Mesenchymal stem cell (in vitro differentiated cells and primary cell): ENCODE measurements around the gene TTLL10.

Source experiments
- DNase-seq: peaks from one replicate; pipeline ENCODE4 v3.0.0-alpha.2; 2013
- H2AFZ ChIP-seq: one replicate; pipeline ENCODE4 v1.6.1; 2013; ENCODE audit warnings: low read depth, mild to moderate bottlenecking, control low read depth, inconsistent platforms, low read length, moderate library complexity
- H2AK5ac ChIP-seq: 2 replicates; pipeline ENCODE4 v1.6.1; 2013; ENCODE audit warnings: low read length, moderate library complexity, mild to moderate bottlenecking, inconsistent platforms; ENCODE audit not compliant: severe bottlenecking
- H2BK120ac ChIP-seq: one replicate; pipeline ENCODE4 v1.6.1; 2013; ENCODE audit warnings: low read depth, mild to moderate bottlenecking, inconsistent platforms, low read length, moderate library complexity
- H2BK12ac ChIP-seq, 2 experiments: one replicate each; pipeline ENCODE4 v1.6.1; 2013; ENCODE audit warnings: inconsistent platforms in 2 of 2, low read length in 2 of 2, mild to moderate bottlenecking in 2 of 2, moderate library complexity in 2 of 2, control low read depth in 1 of 2
- H2BK15ac ChIP-seq: one replicate; pipeline ENCODE4 v1.6.1; 2013; ENCODE audit warnings: mild to moderate bottlenecking, low read depth, inconsistent platforms; ENCODE audit not compliant: poor library complexity, severe bottlenecking
- H2BK5ac ChIP-seq: 2 replicates; pipeline ENCODE4 v1.6.1; 2013; ENCODE audit warnings: low read depth, mild to moderate bottlenecking, low read length, control low read depth, inconsistent platforms; ENCODE audit not compliant: poor library complexity, severe bottlenecking
- H3K14ac ChIP-seq, 2 experiments: one replicate each; pipeline ENCODE4 v1.6.1; 2013; ENCODE audit warnings: inconsistent platforms in 2 of 2, low read length in 2 of 2, control low read depth in 1 of 2, mild to moderate bottlenecking in 1 of 2, moderate library complexity in 1 of 2
- H3K18ac ChIP-seq, 2 experiments: one replicate each; pipeline ENCODE4 v1.6.1; 2013; ENCODE audit warnings: inconsistent platforms in 2 of 2, low read length in 2 of 2, control low read depth in 1 of 2, low read depth in 1 of 2, mild to moderate bottlenecking in 1 of 2
- H3K23ac ChIP-seq, 2 experiments: one replicate each; pipeline ENCODE4 v1.6.1; 2013; ENCODE audit warnings: inconsistent platforms in 2 of 2, low read length in 2 of 2, mild to moderate bottlenecking in 2 of 2, moderate library complexity in 2 of 2, control low read depth in 1 of 2
- H3K27ac ChIP-seq: 2 replicates; pipeline ENCODE4 v1.5.1; 2013; ENCODE audit warnings: mild to moderate bottlenecking, moderate library complexity, low read length, control low read depth, inconsistent platforms; ENCODE audit not compliant: poor library complexity, severe bottlenecking
- H3K27me3 ChIP-seq, 2 experiments: 2 replicates each; pipeline versions ENCODE4 v1.6.1 to v1.7.0; 2013; ENCODE audit warnings: low read length in 2 of 2, mild to moderate bottlenecking in 2 of 2, moderate library complexity in 2 of 2, control low read depth in 1 of 2, inconsistent platforms in 1 of 2; ENCODE audit not compliant: control insufficient read depth in 1 of 2, insufficient read depth in 1 of 2
- H3K36me3 ChIP-seq, 2 experiments: 2 replicates each; pipeline versions ENCODE4 v1.6.1 to v1.7.0; 2013; ENCODE audit warnings: low read length in 2 of 2, control low read depth in 1 of 2, inconsistent platforms in 1 of 2, low read depth in 1 of 2, mild to moderate bottlenecking in 1 of 2; ENCODE audit not compliant: insufficient read depth in 2 of 2, control insufficient read depth in 1 of 2
- H3K4ac ChIP-seq, 2 experiments: one replicate each; pipeline ENCODE4 v1.6.1; 2013; ENCODE audit warnings: inconsistent platforms in 2 of 2, low read length in 2 of 2, mild to moderate bottlenecking in 2 of 2, moderate library complexity in 2 of 2, control low read depth in 1 of 2, low read depth in 1 of 2
- H3K4me1 ChIP-seq: 2 replicates; pipeline ENCODE4 v1.6.1; 2013; ENCODE audit warnings: low read depth, low read length, control low read depth; ENCODE audit not compliant: control insufficient read depth, insufficient read depth
- H3K4me2 ChIP-seq: 2 replicates; pipeline ENCODE4 v1.6.1; 2013; ENCODE audit warnings: low read length, mild to moderate bottlenecking, inconsistent platforms; ENCODE audit not compliant: poor library complexity, severe bottlenecking
- H3K4me3 ChIP-seq, 2 experiments: 2 replicates each; pipeline versions ENCODE4 v1.5.1 to v1.7.0; 2013; ENCODE audit warnings: low read length in 2 of 2, mild to moderate bottlenecking in 2 of 2, control low read depth in 1 of 2, low read depth in 1 of 2; ENCODE audit not compliant: insufficient read depth in 1 of 2
- H3K79me1 ChIP-seq: replicated peaks from 2 replicates; pipeline ENCODE4 v1.6.1; 2013; ENCODE audit warnings: mild to moderate bottlenecking, control low read depth, low read length, inconsistent platforms; ENCODE audit not compliant: poor library complexity, severe bottlenecking
- H3K9ac ChIP-seq: 2 replicates; pipeline ENCODE4 v1.7.0; 2013; ENCODE audit warnings: mild to moderate bottlenecking, low read length, moderate library complexity
- H3K9me3 ChIP-seq: 2 replicates; pipeline ENCODE4 v1.7.0; 2013; ENCODE audit warnings: mild to moderate bottlenecking, low read length; ENCODE audit not compliant: control insufficient read depth
- H4K8ac ChIP-seq: one replicate; pipeline ENCODE4 v1.6.1; 2013; ENCODE audit warnings: inconsistent platforms, mild to moderate bottlenecking, low read length, moderate library complexity
- H4K91ac ChIP-seq: one replicate; pipeline ENCODE4 v1.6.1; 2013; ENCODE audit warnings: mild to moderate bottlenecking, low read length, inconsistent platforms
- WGBS: methylation state at CpG from one replicate; pipeline ENCODE4 v1.1.7; 2013; ENCODE audit warnings: mixed read lengths; 5-methylcytosine and 5-hydroxymethylcytosine counted together

Gene TTLL10

DNA sequence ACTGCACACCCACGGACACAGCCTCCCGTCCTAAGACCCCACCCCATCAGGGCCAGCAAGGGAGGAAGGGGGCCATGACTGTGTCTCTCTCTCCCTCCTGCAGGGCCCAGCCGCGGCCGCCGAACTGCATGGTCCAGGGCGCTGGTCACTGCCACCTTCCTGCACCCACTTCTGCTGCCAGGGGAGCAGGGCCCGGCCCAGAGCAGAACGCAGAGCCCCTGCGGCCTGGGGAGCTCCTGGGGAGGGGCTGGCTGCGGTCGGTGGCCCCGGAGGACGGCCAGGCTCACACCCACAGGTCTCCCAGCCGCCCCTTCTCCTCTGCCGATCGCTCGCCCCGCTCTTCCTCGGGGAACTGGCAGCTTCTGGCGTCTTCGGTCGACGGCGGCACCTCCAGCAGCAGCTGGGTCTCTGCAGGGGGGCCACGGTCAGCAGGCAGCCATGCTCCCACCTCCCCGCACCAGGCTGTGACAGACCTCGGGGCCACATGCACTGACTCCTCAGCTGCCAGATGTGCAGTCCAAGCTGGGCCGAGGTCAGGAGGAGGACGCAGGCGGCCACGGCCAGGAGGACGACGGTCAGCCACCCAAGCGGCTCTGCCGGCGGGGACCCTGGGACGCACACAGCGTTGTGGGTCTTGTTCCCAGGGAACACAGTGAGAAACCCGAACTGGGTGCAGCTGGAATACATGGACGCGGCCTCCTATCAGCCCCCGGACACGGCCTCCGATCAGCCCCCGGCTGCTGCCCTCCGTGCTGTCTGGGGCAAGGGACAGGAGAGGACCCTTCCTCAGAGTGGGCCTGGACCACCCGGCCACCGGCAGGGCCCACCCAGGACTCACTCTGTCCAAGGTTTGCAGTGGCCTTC lies 30.1 kb downstream of the TTLL10 start:
- no peak overlapping the region for H3K9ac ChIP-seq

DNA sequence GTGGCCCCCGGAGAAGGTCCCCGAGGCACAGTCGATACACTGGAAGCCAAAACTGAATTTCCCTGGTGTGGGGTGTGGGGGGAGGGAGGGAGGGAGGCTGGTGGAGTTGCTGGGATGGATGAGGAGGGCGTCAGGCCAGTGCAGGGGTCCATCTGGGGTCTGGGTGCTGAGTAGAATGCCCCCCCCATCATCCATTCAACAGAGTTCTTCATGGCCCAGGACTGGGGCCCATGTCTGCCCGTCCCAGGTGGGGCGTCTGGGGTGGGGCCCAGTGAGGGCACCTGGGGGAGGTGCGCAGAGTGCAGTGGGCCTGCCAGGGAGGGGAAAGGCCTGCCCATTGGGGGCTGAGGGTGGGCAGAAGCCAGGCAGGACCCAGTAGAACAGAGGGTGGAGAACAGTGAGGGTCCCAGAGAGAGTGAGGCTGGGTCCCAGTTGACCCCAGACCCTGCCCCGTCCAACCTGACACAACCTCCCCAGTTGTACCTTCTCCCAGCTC lies 30.8 kb downstream of the TTLL10 start:
- H3K36me3 ChIP-seq = no peaks in the 10 kb centered on the region
- H4K91ac ChIP-seq = no peak overlapping the region
- H3K18ac ChIP-seq = no peak overlapping the region
- H2AK5ac ChIP-seq = no peak overlapping the region
- H3K4me3 ChIP-seq = no peak overlapping the region
- H2BK5ac ChIP-seq = no peak overlapping the region
- H3K27ac ChIP-seq = no peak overlapping the region
- 92% methylated on average over 7 of the region's 8 CpGs for WGBS
- H3K9me3 ChIP-seq = no peaks in the 10 kb centered on the region
- no peak for DNase-seq
- no peak overlapping the region for H3K23ac ChIP-seq
- H2BK12ac ChIP-seq = no peak overlapping the region
- no peak overlapping the region for H2BK120ac ChIP-seq
- H3K9ac ChIP-seq = no peak overlapping the region
- no peak overlapping the region for H3K4me2 ChIP-seq
- no peak overlapping the region for H4K8ac ChIP-seq
- H3K14ac ChIP-seq = no peak overlapping the region
- no peak overlapping the region for H2BK15ac ChIP-seq
- peaks cover 75% of the 10 kb centered on the region for H3K4me1 ChIP-seq
- no peak overlapping the region for H3K4ac ChIP-seq
- no peaks in the 10 kb centered on the region for H3K79me1 ChIP-seq
- peaks cover 0 to 63% of the 10 kb centered on the region in 2 experiments for H3K27me3 ChIP-seq
- H2AFZ ChIP-seq = no peak overlapping the region

More for the DNA sequence above, 30.1 kb downstream of the TTLL10 start:
- Histone ChIP-seq H2BK120ac (no peak overlapping the region), H2BK12ac (no peak overlapping the region), H3K27ac (no peak overlapping the region), H3K4me2 (no peak overlapping the region), H2BK15ac (no peak overlapping the region), H3K18ac (no peak overlapping the region), H3K4me3 (no peak overlapping the region), H3K27me3 (peaks cover 0 to 70% of the 10 kb centered on the region in 2 experiments), H2AFZ (no peak overlapping the region), H3K4me1 (peaks cover 73% of the 10 kb centered on the region), H3K23ac (no peak overlapping the region), H3K14ac (no peak overlapping the region), H4K91ac (no peak overlapping the region), H3K36me3 (no peaks in the 10 kb centered on the region), H3K4ac (no peak overlapping the region), H4K8ac (no peak overlapping the region), H2BK5ac (no peak overlapping the region), H2AK5ac (no peak overlapping the region), H3K9me3 (no peaks in the 10 kb centered on the region), H3K79me1 (no peaks in the 10 kb centered on the region)
- WGBS = 85% methylated on average over 48 of the region's 49 CpGs
- DNase-seq = no peak

DNA sequence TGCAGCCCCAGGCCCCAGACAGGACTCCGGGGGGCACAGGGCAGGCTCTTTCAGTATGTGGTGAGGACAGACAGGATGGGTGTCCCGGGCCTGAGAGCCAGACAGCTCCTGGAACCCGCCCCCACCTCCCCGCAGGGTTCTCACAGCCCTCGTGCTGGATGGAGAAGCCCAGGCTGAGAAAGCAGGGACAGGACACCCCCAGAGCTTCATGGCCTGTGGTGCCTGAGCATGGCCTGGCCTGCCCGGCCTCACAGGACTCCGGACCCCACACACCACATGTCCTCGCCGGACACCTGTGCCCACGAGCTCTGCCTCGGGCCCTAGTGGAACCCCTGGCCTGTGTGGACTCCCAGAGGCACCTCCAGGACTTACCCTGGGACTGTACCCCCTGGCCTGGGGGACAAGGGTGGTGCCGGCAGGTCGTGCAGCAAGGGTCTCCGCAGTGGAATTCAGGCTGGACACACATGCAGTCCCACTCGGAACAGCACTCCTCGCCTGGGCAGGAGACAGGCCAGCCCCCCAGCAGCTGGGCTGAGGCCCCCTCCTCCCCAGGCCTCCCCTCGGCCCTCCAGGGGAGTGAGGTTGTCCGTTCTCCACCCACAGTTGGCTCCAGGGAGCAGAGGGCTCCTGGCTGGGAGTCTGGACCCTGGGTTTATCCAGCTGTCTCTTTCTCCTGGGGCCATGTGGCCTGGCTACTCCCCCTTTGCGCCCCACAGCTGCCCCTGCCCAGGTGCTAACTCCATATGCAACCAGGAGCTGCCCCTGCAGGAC lies 31.5 kb downstream of the TTLL10 start:
- no peak overlapping the region for H3K4me2 ChIP-seq
- 86% methylated on average over 19 of the region's 19 CpGs for WGBS

More for the DNA sequence above, 31.5 kb downstream of the TTLL10 start:
- Histone ChIP-seq H3K4me1 (peaks cover 75% of the 10 kb centered on the region), H2BK15ac (no peak overlapping the region), H2BK5ac (no peak overlapping the region), H3K9me3 (no peaks in the 10 kb centered on the region), H3K23ac (no peak overlapping the region), H2BK120ac (no peak overlapping the region), H2AK5ac (no peak overlapping the region), H3K4ac (no peak overlapping the region), H2AFZ (no peak overlapping the region), H3K14ac (no peak overlapping the region), H3K27ac (no peak overlapping the region), H4K91ac (no peak overlapping the region), H3K79me1 (no peaks in the 10 kb centered on the region), H2BK12ac (no peak overlapping the region), H4K8ac (no peak overlapping the region), H3K27me3 (peaks cover 0 to 57% of the 10 kb centered on the region in 2 experiments), H3K9ac (no peak overlapping the region), H3K36me3 (no peaks in the 10 kb centered on the region), H3K4me3 (no peak overlapping the region), H3K18ac (no peak overlapping the region)
- DNase-seq = no peak
